SK-N-SH (cell line): ENCODE results near the gene ZNF207.

Experiments
- CTCF ChIP-seq: fragments of 200-600 bp; sonication (generic); IDR thresholded peaks from 2 replicates; pipeline ENCODE4 v1.6.1; 2017; ENCODE audit warnings: antibody characterized with exemption, mild to moderate bottlenecking, moderate library complexity
- RAD21 ChIP-seq: IDR thresholded peaks from 2 replicates; pipeline ENCODE4 v1.6.1; 2012; ENCODE audit warnings: mild to moderate bottlenecking, low read length
- SIN3A ChIP-seq: IDR thresholded peaks from 2 replicates; pipeline ENCODE4 v1.6.1; 2012; ENCODE audit warnings: low read depth, mild to moderate bottlenecking, low read length, moderate library complexity, borderline replicate concordance
- TCF12 ChIP-seq: IDR thresholded peaks from 2 replicates; pipeline ENCODE4 v1.4.0; 2012
- TF ChIP-seq, protein P1 (sequence below): IDR thresholded peaks from 2 replicates; pipeline ENCODE4 v1.4.0; 2012; ENCODE audit warnings: low read depth

DNA sequence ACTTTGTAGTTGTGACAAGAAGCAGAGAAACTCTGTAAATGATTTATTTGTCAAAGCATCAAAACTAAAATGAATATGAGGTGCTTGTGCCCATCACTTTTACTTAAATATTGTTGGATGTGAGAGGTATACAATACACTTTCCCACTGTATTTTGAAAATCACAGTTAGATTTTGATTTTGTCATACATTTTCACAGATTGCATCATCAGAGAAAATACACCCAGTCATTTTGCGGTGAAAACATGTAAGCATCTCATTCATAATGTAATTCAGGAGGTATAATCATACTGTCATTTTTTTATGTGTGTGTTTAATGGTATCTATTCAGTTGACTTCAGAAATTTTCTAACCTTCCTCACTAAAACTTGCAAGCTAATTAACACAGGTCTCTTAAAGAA, 11.3 kb downstream of the ZNF207 start:
- no peak for TF ChIP-seq TCF12
- TF ChIP-seq, protein P1, sequence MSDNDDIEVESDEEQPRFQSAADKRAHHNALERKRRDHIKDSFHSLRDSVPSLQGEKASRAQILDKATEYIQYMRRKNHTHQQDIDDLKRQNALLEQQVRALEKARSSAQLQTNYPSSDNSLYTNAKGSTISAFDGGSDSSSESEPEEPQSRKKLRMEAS: no peak
- TF ChIP-seq RAD21: no peak
- no peak for TF ChIP-seq CTCF
- TF ChIP-seq SIN3A: no peak
